Panc1 (cell line): ENCODE measurements around the gene ACOX1. TPM values are rescaled to one million over a fixed set of nuclear protein-coding genes. Genes with fewer than 3 reads are reported as not detected.

Experiments used
- ATAC-seq: fragments of 200-7000 bp; cut with Tn5 transposase; 2 replicates; pipeline ENCODE4 v1.9.1; 2020; ENCODE audit warnings: mild to moderate bottlenecking, moderate library complexity
- BruUV-seq: library from RNA; stranded (reverse); fragments of 400-500 nt; replicated peaks from 2 replicates; lab custom pipeline; 2021; lab: Mats Ljungman, UMichigan
- CTCF ChIA-PET: fragments of 300-600 bp; sonication (Branson Sonifier 250); formaldehyde crosslinking; loops from one replicate; lab custom pipeline; 2022; ENCODE audit warnings: antibody characterized with exemption; lab: Charles Lee
- POLR2A ChIA-PET: fragments of 300-600 bp; sonication (Branson Sonifier 250); formaldehyde crosslinking; loops from one replicate; lab custom pipeline; 2022; ENCODE audit warnings: antibody characterized with exemption; lab: Charles Lee
- DNase-seq: peaks from one replicate; pipeline ENCODE4 v3.0.0-alpha.2; 2010; ENCODE audit warnings: low read depth, low spot score
- H3K27ac ChIP-seq: 2 replicates; pipeline ENCODE4 v1.5.1; 2011; ENCODE audit warnings: mild to moderate bottlenecking, low read length, inconsistent platforms
- H3K27me3 ChIP-seq: fragments of 200-500 bp; sonication (Bioruptor generic); 2 replicates; pipeline ENCODE4 v1.6.0; 2014; ENCODE audit warnings: low read length, inconsistent platforms; ENCODE audit not compliant: control insufficient read depth, insufficient read depth
- H3K36me3 ChIP-seq: fragments of 200-500 bp; sonication (Bioruptor generic); 2 replicates; pipeline ENCODE4 v1.5.1; 2014; ENCODE audit warnings: inconsistent platforms, mild to moderate bottlenecking, low read length, moderate library complexity; ENCODE audit not compliant: control insufficient read depth, insufficient read depth
- H3K4me1 ChIP-seq: 2 replicates; pipeline ENCODE4 v1.5.1; 2011; ENCODE audit warnings: inconsistent platforms, mild to moderate bottlenecking, low read length, moderate library complexity; ENCODE audit not compliant: control insufficient read depth, insufficient read depth
- H3K4me3 ChIP-seq, 2 experiments: 2 replicates each; pipeline ENCODE4 v1.5.1; 2011 to 2012; ENCODE audit warnings: low read depth in 2 of 2, low read length in 2 of 2, mild to moderate bottlenecking in 2 of 2, inconsistent platforms in 1 of 2, moderate library complexity in 1 of 2
- H3K9me3 ChIP-seq: fragments of 200-500 bp; sonication (Bioruptor generic); 2 replicates; pipeline ENCODE4 v1.5.1; 2014; ENCODE audit warnings: low read depth, mild to moderate bottlenecking, inconsistent platforms, low read length, moderate library complexity; ENCODE audit not compliant: control insufficient read depth, insufficient read depth
- CTCF ChIP-seq: fragments of 450-650 bp; IDR thresholded peaks from 2 replicates; pipeline ENCODE4 v1.5.1; 2017; ENCODE audit warnings: mild to moderate bottlenecking
- POLR2AphosphoS5 ChIP-seq: IDR thresholded peaks from 2 replicates; pipeline ENCODE4 v1.6.1; 2012; ENCODE audit warnings: mild to moderate bottlenecking, low read depth, low read length, moderate library complexity
- REST ChIP-seq, 2 experiments: IDR thresholded peaks; 2 replicates each; pipeline ENCODE4 v1.6.1; 2011 to 2012; ENCODE audit warnings: low read depth in 2 of 2, control low read depth in 1 of 2, low read length in 1 of 2, mild to moderate bottlenecking in 1 of 2, moderate library complexity in 1 of 2; ENCODE audit not compliant: insufficient read depth in 1 of 2
- SIN3A ChIP-seq: IDR thresholded peaks from 2 replicates; pipeline ENCODE4 v1.6.1; 2012; ENCODE audit warnings: low read depth, mild to moderate bottlenecking, low read length, moderate library complexity, borderline replicate concordance; ENCODE audit not compliant: insufficient read depth
- TCF7L2 ChIP-seq: IDR thresholded peaks from 2 replicates; pipeline ENCODE4 v1.6.1; 2011; ENCODE audit warnings: mild to moderate bottlenecking, low read depth, low read length, inconsistent platforms
- in situ Hi-C: cut with HindIII; loops from 2 replicates; pipeline ENCODE4 v1.10.0; 2016; ENCODE audit warnings: low sequenced_read_pairs, low pct_unique_long_range_greater_than_20kb
- intact Hi-C: fragments of 100-400 bp; cut with micrococcal nuclease; formaldehyde crosslinking; loops from one replicate; pipeline ENCODE4 v1.10.0; 2022; ENCODE audit not compliant: unreplicated experiment
- total RNA-seq: library from RNA; stranded (reverse); gene quantifications from one replicate; pipeline ENCODE4 v1.2.1, GENCODE V29; 2021; ENCODE audit not compliant: unreplicated experiment

ACOX1 gene
- total RNA-seq, 1 experiment from 2014 or later: 53.5 TPM

GRCh38 chr17:75981019-75981615 is 2.2 kb upstream of the ACOX1 start:
- Histone ChIP-seq H3K27ac (peak overlapping the region; percentile 94; the same call in 1 of the 2 replicates), H3K9me3 (no peaks in the 10 kb centered on the region), H3K4me1 (peaks cover 18% of the 10 kb centered on the region), H3K4me3 (peak overlapping the region in 1 of 2 experiments; percentile 73; a peak in 1 of 4 replicates), H3K27me3 (no peaks in the 10 kb centered on the region), H3K36me3 (peaks cover 2% of the 10 kb centered on the region; the same call in 1 of the 2 replicates)
- TF ChIP-seq POLR2AphosphoS5 (no peak), CTCF (no peak)
- ChIA-PET CTCF (interaction anchor here (0.9 kb wide), 1 partner anchor 103 kb away, joined by 7 read pairs; no protein-coding TSS in a partner anchor), POLR2A (interaction anchor here (0.6 to 1.1 kb wide), 3 partner anchors 19 to 313 kb away, joined by 3 to 9 read pairs (median 8); no protein-coding TSS in a partner anchor)
- ATAC-seq (no peak), DNase-seq (no peak)
- intact Hi-C loops: no loop called here
- in situ Hi-C loops: no loop called here
- BruUV-seq: no TSS peak

- ATAC-seq (no peak), DNase-seq (no peak)
- TF ChIP-seq TCF7L2 (no peak), POLR2AphosphoS5 (no peak; the same call in 1 of the 2 replicates), CTCF (no peak), REST (IDR thresholded peaks at IDR 0.05; ENCODE audit: insufficient read depth in 1 of 2, low read depth in 2 of 2, low read length in 1 of 2) (no peak), SIN3A (no peak; the same call in 1 of the 2 replicates)
- Histone ChIP-seq H3K4me1 (peaks cover 21% of the 10 kb centered on the region), H3K4me3 (peak overlapping the region; percentile 73 to 82), H3K27ac (peak overlapping the region; percentile 94), H3K36me3 (peaks cover 6% of the 10 kb centered on the region; the same call in 1 of the 2 replicates), H3K9me3 (no peaks in the 10 kb centered on the region), H3K27me3 (no peaks in the 10 kb centered on the region)
- intact Hi-C loops: no loop called here
- BruUV-seq: TSS peak; percentile 87
- POLR2A ChIA-PET: interaction anchor here (0.7 to 1.1 kb wide), 4 partner anchors 14 to 715 kb away, joined by 3 to 6 read pairs (median 4); no protein-coding TSS in a partner anchor
- CTCF ChIA-PET: interaction anchor here (0.7 to 0.9 kb wide), 2 partner anchors 103 to 294 kb away, joined by 5 to 7 read pairs; no protein-coding TSS in a partner anchor
- in situ Hi-C loops: no loop called here
Measured at GRCh38 chr17:75980188-75981018, 1.4 kb upstream of the ACOX1 start.
